Lower leg skin (tissue), 3 donors: ENCODE results near the gene OR2J2.

ENCODE experiments used
- POLR2A ChIP-seq, 2 donors: fragments of 450-650 bp; IDR thresholded peaks; one replicate each; pipeline ENCODE4 v1.6.1; 2016 to 2017; ENCODE audit warnings: antibody characterized with exemption in 2 of 2, mild to moderate bottlenecking in 1 of 2, moderate library complexity in 1 of 2
- TF ChIP-seq, protein P1 (sequence below), 3 donors: fragments of 450-650 bp; IDR thresholded peaks; one replicate each; pipeline ENCODE4 v1.5.1; 2016; ENCODE audit warnings: antibody characterized with exemption in 3 of 3, mild to moderate bottlenecking in 3 of 3, moderate library complexity in 2 of 3

DNA sequence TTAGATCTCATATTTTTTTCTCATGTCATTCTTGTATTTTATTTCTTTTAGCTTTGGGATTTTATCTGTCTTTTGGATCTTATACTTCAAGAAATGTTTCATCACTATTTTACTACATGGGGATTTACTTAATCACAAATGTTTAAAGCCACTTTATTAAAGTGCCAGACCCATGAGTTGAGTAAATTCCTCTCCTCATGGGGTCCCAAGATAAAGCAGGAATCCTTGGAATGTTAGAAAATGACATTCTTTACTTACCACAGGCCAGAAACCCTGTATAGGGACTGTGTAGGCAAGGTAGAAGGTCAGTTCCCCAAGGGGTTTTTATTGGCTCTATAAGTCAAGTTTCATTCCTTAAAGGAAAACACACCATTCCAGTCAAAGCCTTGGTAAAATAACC lies 28.4 kb upstream of the OR2J2 start:
- TF ChIP-seq, protein P1, sequence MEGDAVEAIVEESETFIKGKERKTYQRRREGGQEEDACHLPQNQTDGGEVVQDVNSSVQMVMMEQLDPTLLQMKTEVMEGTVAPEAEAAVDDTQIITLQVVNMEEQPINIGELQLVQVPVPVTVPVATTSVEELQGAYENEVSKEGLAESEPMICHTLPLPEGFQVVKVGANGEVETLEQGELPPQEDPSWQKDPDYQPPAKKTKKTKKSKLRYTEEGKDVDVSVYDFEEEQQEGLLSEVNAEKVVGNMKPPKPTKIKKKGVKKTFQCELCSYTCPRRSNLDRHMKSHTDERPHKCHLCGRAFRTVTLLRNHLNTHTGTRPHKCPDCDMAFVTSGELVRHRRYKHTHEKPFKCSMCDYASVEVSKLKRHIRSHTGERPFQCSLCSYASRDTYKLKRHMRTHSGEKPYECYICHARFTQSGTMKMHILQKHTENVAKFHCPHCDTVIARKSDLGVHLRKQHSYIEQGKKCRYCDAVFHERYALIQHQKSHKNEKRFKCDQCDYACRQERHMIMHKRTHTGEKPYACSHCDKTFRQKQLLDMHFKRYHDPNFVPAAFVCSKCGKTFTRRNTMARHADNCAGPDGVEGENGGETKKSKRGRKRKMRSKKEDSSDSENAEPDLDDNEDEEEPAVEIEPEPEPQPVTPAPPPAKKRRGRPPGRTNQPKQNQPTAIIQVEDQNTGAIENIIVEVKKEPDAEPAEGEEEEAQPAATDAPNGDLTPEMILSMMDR (IDR thresholded peaks at IDR 0.05): no peak
- no peak for TF ChIP-seq POLR2A (IDR thresholded peaks at IDR 0.05)
